Naive B cell (primary cell): ENCODE measurements around the gene TTLL8. TPM values are rescaled to one million over a fixed set of nuclear protein-coding genes. Genes with fewer than 3 reads are reported as not detected.

Experiments
- ATAC-seq, 2 donors: fragments of 150-1000 bp; cut with Tn5 transposase; 2 replicates each; pipeline ENCODE4 v1.10.0; 2021; ENCODE audit warnings: low read depth in 2 of 2, mild to moderate bottlenecking in 2 of 2, moderate library complexity in 2 of 2
- DNase-seq: peaks from one replicate; pipeline ENCODE4 v3.0.0; 2022
- H3K27ac Mint-ChIP-seq, 6 donors: one replicate each; pipeline ENCODE4 v1.8.0; 2020 to 2022; ENCODE audit warnings: mild to moderate bottlenecking in 6 of 6, mixed read lengths in 6 of 6, moderate library complexity in 5 of 6, inconsistent platforms in 2 of 6
- H3K27me3 Mint-ChIP-seq, 3 donors: one replicate each; pipeline ENCODE4 v1.8.0; 2021 to 2022; ENCODE audit warnings: mixed read lengths in 3 of 3, mild to moderate bottlenecking in 1 of 3
- H3K36me3 Mint-ChIP-seq, 2 donors: one replicate each; pipeline ENCODE4 v1.8.0; 2020 to 2022; ENCODE audit warnings: mixed read lengths in 2 of 2, inconsistent platforms in 1 of 2, mild to moderate bottlenecking in 1 of 2
- H3K4me1 Mint-ChIP-seq, 3 donors: one replicate each; pipeline ENCODE4 v1.8.0; 2020 to 2022; ENCODE audit warnings: mixed read lengths in 3 of 3, inconsistent platforms in 1 of 3, mild to moderate bottlenecking in 1 of 3, moderate library complexity in 1 of 3
- H3K4me3 Mint-ChIP-seq, 8 donors: one replicate each; pipeline ENCODE4 v1.8.0; 2020 to 2022; ENCODE audit warnings: mild to moderate bottlenecking in 8 of 8, mixed read lengths in 8 of 8, moderate library complexity in 8 of 8, inconsistent platforms in 2 of 8
- H3K9me3 Mint-ChIP-seq, 7 donors: one replicate each; pipeline ENCODE4 v1.8.0; 2020 to 2022; ENCODE audit warnings: mixed read lengths in 7 of 7, mild to moderate bottlenecking in 5 of 7, inconsistent platforms in 2 of 7, moderate library complexity in 1 of 7
- polyA plus RNA-seq, 6 donors: library from polyadenylated mRNA; unstranded; fragments of 300-500 nt; fragmentation: Illumina TruSeq; gene quantifications; one replicate each; pipeline ENCODE4 v1.2.3, GENCODE V29; 2021; ENCODE audit warnings: low read depth in 6 of 6

Gene TTLL8
- polyA plus RNA-seq, 6 donors from 2014 or later = not detected

- Mint-ChIP-seq H3K27me3 (peaks cover 4 to 27% (median 8%) of the 10 kb centered on the region in 3 donors), H3K4me1 (peaks cover 7 to 22% (median 17%) of the 10 kb centered on the region in 3 donors), H3K36me3 (no peaks in the 10 kb centered on the region), H3K4me3 (no peak overlapping the region), H3K27ac (peak overlapping the region in 1 of 6 donors; percentile 7), H3K9me3 (peaks cover 0 to 2% (median 0%) of the 10 kb centered on the region in 7 donors)
- ATAC-seq (no peak), DNase-seq (no peak)
Observed at GRCh38 chr22:50000587-50001387, 57.3 kb downstream of the TTLL8 start.

- ATAC-seq = no peak
- peak overlapping the region in 1 of 6 donors; percentile 7 for H3K27ac Mint-ChIP-seq
- H3K9me3 Mint-ChIP-seq = peaks cover 0 to 2% (median 0%) of the 10 kb centered on the region in 7 donors
- H3K36me3 Mint-ChIP-seq = no peaks in the 10 kb centered on the region
- peaks cover 4 to 27% (median 8%) of the 10 kb centered on the region in 3 donors for H3K27me3 Mint-ChIP-seq
- H3K4me1 Mint-ChIP-seq = peaks cover 7 to 22% (median 17%) of the 10 kb centered on the region in 3 donors
- DNase-seq = no peak
- no peak overlapping the region for H3K4me3 Mint-ChIP-seq
Observed at GRCh38 chr22:49999946-50000586, 58.0 kb downstream of the TTLL8 start.

- DNase-seq (no peak), ATAC-seq (peak; percentile 29 to 42)
- Mint-ChIP-seq H3K4me3 (peak overlapping the region in 2 of 8 donors; percentile 37 to 38), H3K9me3 (peaks cover 0 to 2% (median 0%) of the 10 kb centered on the region in 7 donors), H3K36me3 (no peaks in the 10 kb centered on the region), H3K4me1 (peaks cover 10 to 26% (median 17%) of the 10 kb centered on the region in 3 donors), H3K27me3 (peaks cover 4 to 27% (median 8%) of the 10 kb centered on the region in 3 donors), H3K27ac (no peak overlapping the region)
Observed at GRCh38 chr22:49999063-49999945, 58.8 kb downstream of the TTLL8 start.

GRCh38 chr22:49998718-49999062 is 59.4 kb downstream of the TTLL8 start:
- peak overlapping the region in 5 of 8 donors; percentile 22 to 83 (median 73) for H3K4me3 Mint-ChIP-seq
- DNase-seq = no peak

GRCh38 chr22:49997932-49998717 is 60.0 kb downstream of the TTLL8 start:
- Mint-ChIP-seq H3K4me1 (peaks cover 18 to 32% (median 19%) of the 10 kb centered on the region in 3 donors), H3K4me3 (peak overlapping the region in 5 of 8 donors; percentile 22 to 83 (median 73)), H3K27ac (peak overlapping the region in 1 of 6 donors; percentile 65), H3K9me3 (peaks cover 0 to 2% (median 0%) of the 10 kb centered on the region in 7 donors), H3K36me3 (no peaks in the 10 kb centered on the region), H3K27me3 (peaks cover 4 to 22% (median 8%) of the 10 kb centered on the region in 3 donors)
- ATAC-seq (no peak), DNase-seq (no peak)

More at GRCh38 chr22:49998718-49999062, 59.4 kb downstream of the TTLL8 start:
- peaks cover 14 to 28% (median 15%) of the 10 kb centered on the region in 3 donors for H3K4me1 Mint-ChIP-seq
- H3K36me3 Mint-ChIP-seq = no peaks in the 10 kb centered on the region
- H3K27ac Mint-ChIP-seq = no peak overlapping the region
- peaks cover 0 to 2% (median 0%) of the 10 kb centered on the region in 7 donors for H3K9me3 Mint-ChIP-seq
- H3K27me3 Mint-ChIP-seq = peaks cover 4 to 24% (median 8%) of the 10 kb centered on the region in 3 donors
- ATAC-seq = no peak

GRCh38 chr22:49997251-49997599 is 60.9 kb downstream of the TTLL8 start:
- peaks cover 0 to 2% (median 0%) of the 10 kb centered on the region in 7 donors for H3K9me3 Mint-ChIP-seq
- no peak for DNase-seq
- no peak for ATAC-seq
- H3K27me3 Mint-ChIP-seq = peaks cover 4 to 17% (median 8%) of the 10 kb centered on the region in 3 donors
- H3K4me3 Mint-ChIP-seq = peak overlapping the region in 1 of 8 donors; percentile 60
- peaks cover 22 to 35% (median 25%) of the 10 kb centered on the region in 3 donors for H3K4me1 Mint-ChIP-seq
- no peaks in the 10 kb centered on the region for H3K36me3 Mint-ChIP-seq
- H3K27ac Mint-ChIP-seq = no peak overlapping the region

- Mint-ChIP-seq H3K4me1 (peaks cover 20 to 31% (median 25%) of the 10 kb centered on the region in 3 donors), H3K27me3 (peaks cover 4 to 17% (median 8%) of the 10 kb centered on the region in 3 donors), H3K4me3 (no peak overlapping the region), H3K9me3 (peaks cover 0 to 3% (median 0%) of the 10 kb centered on the region in 7 donors), H3K27ac (peak overlapping the region in 2 of 6 donors; percentile 62 to 88), H3K36me3 (no peaks in the 10 kb centered on the region)
- ATAC-seq = no peak
- DNase-seq = no peak
Observed at GRCh38 chr22:49996518-49997250, 61.4 kb downstream of the TTLL8 start.

- Mint-ChIP-seq H3K27ac (no peak overlapping the region), H3K27me3 (peaks cover 4 to 17% (median 8%) of the 10 kb centered on the region in 3 donors), H3K4me3 (no peak overlapping the region), H3K36me3 (peaks cover 0 to 3% of the 10 kb centered on the region in 2 donors), H3K9me3 (peaks cover under 1 to 8% (median 3%) of the 10 kb centered on the region in 7 donors), H3K4me1 (peaks cover 18 to 29% (median 25%) of the 10 kb centered on the region in 3 donors)
- ATAC-seq (no peak), DNase-seq (no peak)
Observed at GRCh38 chr22:49996119-49996517, 62.0 kb downstream of the TTLL8 start.

- Mint-ChIP-seq H3K4me3 (no peak overlapping the region), H3K4me1 (peaks cover 15 to 29% (median 25%) of the 10 kb centered on the region in 3 donors), H3K27ac (peak overlapping the region in 1 of 6 donors; percentile 41), H3K27me3 (peaks cover 4 to 12% (median 8%) of the 10 kb centered on the region in 3 donors), H3K9me3 (peaks cover 5 to 14% (median 9%) of the 10 kb centered on the region in 7 donors), H3K36me3 (peaks cover 0 to 9% of the 10 kb centered on the region in 2 donors)
- no peak for ATAC-seq
- no peak for DNase-seq
Observed at GRCh38 chr22:49995361-49996118, 62.6 kb downstream of the TTLL8 start.

- DNase-seq = no peak
- H3K9me3 Mint-ChIP-seq = peaks cover 5 to 18% (median 12%) of the 10 kb centered on the region in 7 donors
- H3K27me3 Mint-ChIP-seq = peaks cover 4 to 12% (median 8%) of the 10 kb centered on the region in 3 donors
- H3K4me1 Mint-ChIP-seq = peaks cover 15 to 29% (median 25%) of the 10 kb centered on the region in 3 donors
- peaks cover 0 to 9% of the 10 kb centered on the region in 2 donors for H3K36me3 Mint-ChIP-seq
- no peak overlapping the region for H3K4me3 Mint-ChIP-seq
- peak overlapping the region in 2 of 6 donors; percentile 42 to 87 for H3K27ac Mint-ChIP-seq
- no peak for ATAC-seq
Observed at GRCh38 chr22:49995041-49995360, 63.1 kb downstream of the TTLL8 start.

GRCh38 chr22:49994361-49995040 is 63.6 kb downstream of the TTLL8 start:
- ATAC-seq (no peak), DNase-seq (no peak)
- peaks cover 15 to 29% (median 25%) of the 10 kb centered on the region in 3 donors for H3K4me1 Mint-ChIP-seq
- peaks cover 4 to 12% (median 8%) of the 10 kb centered on the region in 3 donors for H3K27me3 Mint-ChIP-seq
- peaks cover 5 to 18% (median 12%) of the 10 kb centered on the region in 7 donors for H3K9me3 Mint-ChIP-seq
- H3K27ac Mint-ChIP-seq = peak overlapping the region in 3 of 6 donors; percentile 13 to 42 (median 39)
- H3K4me3 Mint-ChIP-seq = no peak overlapping the region
- H3K36me3 Mint-ChIP-seq = peaks cover 0 to 9% of the 10 kb centered on the region in 2 donors
